Measurements from ENCODE around the gene RAB10. TPM values are rescaled to one million over a fixed set of nuclear protein-coding genes. Genes with fewer than 3 reads are reported as not detected.

RAB10 gene
- total and polyA plus RNA-seq, 9 of the 15 experiments (the other 6 are each of a cell fraction or from before 2014, with no cell fraction given), result 25.1 to 214 (median 157) TPM

GRCh38 chr2:26184555-26185303 lies 150.8 kb downstream of the RAB10 start (continued):
- TF ChIP-seq ZNF12 (CRISPR knock-in tag; IDR thresholded peaks at IDR 0.05) (peak; percentile 40; the same call in 1 of the 2 replicates), FOSL1 (tag; conservative IDR thresholded peaks at IDR 0.05) (peak; percentile 48), JUNB (CRISPR knock-in tag; conservative IDR thresholded peaks at IDR 0.05) (no peak), RBFOX2 (IDR thresholded peaks at IDR 0.05; ENCODE audit: low read depth, low read length) (peak; percentile 85), MYBL2 (IDR thresholded peaks at IDR 0.05; ENCODE audit: low read depth) (no peak), MYBL2 (CRISPR knock-in tag; IDR thresholded peaks at IDR 0.05; ENCODE audit: borderline replicate concordance) (no peak), ZNF274 (IDR thresholded peaks at IDR 0.05; ENCODE audit: borderline replicate concordance, low read depth, low read length) (no peak), ZHX1 (conservative IDR thresholded peaks at IDR 0.05; ENCODE audit: low read length) (no peak), CREB5 (CRISPR knock-in tag; IDR thresholded peaks at IDR 0.05) (no peak), ZNF143 (CRISPR knock-in tag; IDR thresholded peaks at IDR 0.05) (peak; percentile 63), PPARD (CRISPR knock-in tag; IDR thresholded peaks at IDR 0.05) (no peak), HNRNPH1 (optimal IDR thresholded peaks at IDR 0.05; ENCODE audit: low read depth, low read length) (no peak), NELFE (IDR thresholded peaks at IDR 0.05; ENCODE audit: insufficient read depth, insufficient read length) (no peak), NKRF (IDR thresholded peaks at IDR 0.05; ENCODE audit: borderline replicate concordance) (no peak), RBM39 (optimal IDR thresholded peaks at IDR 0.05; ENCODE audit: low read depth, low read length) (no peak), SIRT6 (IDR thresholded peaks at IDR 0.05; ENCODE audit: low read depth, low read length) (no peak), ZNF449 (CRISPR knock-in tag; IDR thresholded peaks at IDR 0.05) (0 out of 2 replicates have a peak, but pooled peaks have one; percentile 38), SRSF9 (IDR thresholded peaks at IDR 0.05; ENCODE audit: borderline replicate concordance, low read depth, low read length) (no peak)
